Measurements from ENCODE around the gene DBT.

- no peak for TF ChIP-seq TOX (CRISPR knock-in tag; IDR thresholded peaks at IDR 0.05; ENCODE audit: borderline replicate concordance)
- no peak for TF ChIP-seq ESRRG (CRISPR knock-in tag; IDR thresholded peaks at IDR 0.05)
- TF ChIP-seq CREB5 (CRISPR knock-in tag; IDR thresholded peaks at IDR 0.05; ENCODE audit: low read depth), result no peak
These were observed 107.3 kb downstream of the DBT start for GRCh38 chr1:100142343-100142742.

All from SK-N-SH treated with all-trans-retinoic acid at 6 μM for 48 hours (cell line).